GM12872 (cell line): ENCODE results near the gene TEAD2.

Experiments used
- TF ChIP-seq, protein P1 (sequence below): IDR thresholded peaks from 3 replicates; pipeline ENCODE4 v1.5.1; 2011; ENCODE audit warnings: low read depth, mild to moderate bottlenecking, low read length, moderate library complexity; ENCODE audit not compliant: insufficient read depth

The TEAD2 gene

DNA sequence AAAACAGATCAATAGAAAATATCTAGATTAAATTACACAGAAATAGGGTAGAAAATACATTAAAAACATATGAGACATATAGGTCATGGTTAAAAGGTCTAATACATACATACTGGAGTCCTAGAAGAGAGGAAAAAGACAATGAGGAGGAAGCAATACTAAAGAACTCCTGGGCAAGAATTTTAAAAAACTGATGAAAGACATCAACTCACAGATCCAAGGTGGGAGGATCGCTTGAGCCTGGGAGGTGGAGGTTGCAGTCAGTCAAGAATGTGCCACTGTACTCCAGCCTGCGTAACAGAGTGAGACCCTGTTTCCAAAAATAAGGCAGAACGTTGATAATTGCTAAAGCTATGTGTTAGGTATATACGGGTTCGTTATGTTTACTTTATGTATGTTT lies 20.4 kb upstream of the TEAD2 start:
- TF ChIP-seq, protein P1, sequence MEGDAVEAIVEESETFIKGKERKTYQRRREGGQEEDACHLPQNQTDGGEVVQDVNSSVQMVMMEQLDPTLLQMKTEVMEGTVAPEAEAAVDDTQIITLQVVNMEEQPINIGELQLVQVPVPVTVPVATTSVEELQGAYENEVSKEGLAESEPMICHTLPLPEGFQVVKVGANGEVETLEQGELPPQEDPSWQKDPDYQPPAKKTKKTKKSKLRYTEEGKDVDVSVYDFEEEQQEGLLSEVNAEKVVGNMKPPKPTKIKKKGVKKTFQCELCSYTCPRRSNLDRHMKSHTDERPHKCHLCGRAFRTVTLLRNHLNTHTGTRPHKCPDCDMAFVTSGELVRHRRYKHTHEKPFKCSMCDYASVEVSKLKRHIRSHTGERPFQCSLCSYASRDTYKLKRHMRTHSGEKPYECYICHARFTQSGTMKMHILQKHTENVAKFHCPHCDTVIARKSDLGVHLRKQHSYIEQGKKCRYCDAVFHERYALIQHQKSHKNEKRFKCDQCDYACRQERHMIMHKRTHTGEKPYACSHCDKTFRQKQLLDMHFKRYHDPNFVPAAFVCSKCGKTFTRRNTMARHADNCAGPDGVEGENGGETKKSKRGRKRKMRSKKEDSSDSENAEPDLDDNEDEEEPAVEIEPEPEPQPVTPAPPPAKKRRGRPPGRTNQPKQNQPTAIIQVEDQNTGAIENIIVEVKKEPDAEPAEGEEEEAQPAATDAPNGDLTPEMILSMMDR = no peak

DNA sequence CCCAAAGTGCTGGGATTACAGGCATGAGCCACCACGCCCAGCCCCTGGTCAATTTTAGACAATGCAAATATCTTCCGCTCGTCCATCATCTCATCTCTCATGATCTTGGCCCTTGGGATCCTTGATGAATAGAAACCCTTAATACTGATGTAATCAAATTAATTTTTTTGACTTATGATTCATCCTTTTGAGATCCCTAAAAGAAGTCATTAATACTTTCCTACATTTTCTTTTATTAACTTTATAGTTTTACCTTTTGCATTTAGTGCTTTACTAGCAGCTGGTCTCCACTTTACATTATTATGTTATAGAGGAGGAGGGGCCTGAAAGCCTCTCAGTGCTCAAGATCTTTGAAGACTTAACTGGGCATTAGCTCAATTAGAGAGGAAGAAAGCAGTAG lies 18.2 kb upstream of the TEAD2 start:
- TF ChIP-seq, protein P1 = no peak

DNA sequence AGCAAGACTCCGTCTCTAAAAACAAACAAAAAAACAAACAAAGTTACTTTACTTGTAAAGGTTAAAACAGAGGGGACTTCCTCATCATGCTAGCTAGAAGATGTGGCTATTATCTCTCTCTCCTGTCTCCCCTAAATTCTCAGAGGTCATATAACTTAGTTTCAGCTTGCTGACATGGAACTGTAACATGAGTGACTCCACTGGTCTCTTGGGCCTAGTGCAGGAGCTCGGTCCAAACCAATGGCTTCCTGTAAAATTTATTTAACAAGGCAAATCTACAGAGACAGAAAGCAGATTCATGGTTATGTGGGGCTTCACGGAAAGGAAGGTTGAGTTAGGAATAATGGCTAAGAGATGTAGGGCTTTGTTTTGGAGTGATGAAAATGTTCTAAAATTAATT lies 16.3 kb upstream of the TEAD2 start:
- TF ChIP-seq, protein P1 = no peak

DNA sequence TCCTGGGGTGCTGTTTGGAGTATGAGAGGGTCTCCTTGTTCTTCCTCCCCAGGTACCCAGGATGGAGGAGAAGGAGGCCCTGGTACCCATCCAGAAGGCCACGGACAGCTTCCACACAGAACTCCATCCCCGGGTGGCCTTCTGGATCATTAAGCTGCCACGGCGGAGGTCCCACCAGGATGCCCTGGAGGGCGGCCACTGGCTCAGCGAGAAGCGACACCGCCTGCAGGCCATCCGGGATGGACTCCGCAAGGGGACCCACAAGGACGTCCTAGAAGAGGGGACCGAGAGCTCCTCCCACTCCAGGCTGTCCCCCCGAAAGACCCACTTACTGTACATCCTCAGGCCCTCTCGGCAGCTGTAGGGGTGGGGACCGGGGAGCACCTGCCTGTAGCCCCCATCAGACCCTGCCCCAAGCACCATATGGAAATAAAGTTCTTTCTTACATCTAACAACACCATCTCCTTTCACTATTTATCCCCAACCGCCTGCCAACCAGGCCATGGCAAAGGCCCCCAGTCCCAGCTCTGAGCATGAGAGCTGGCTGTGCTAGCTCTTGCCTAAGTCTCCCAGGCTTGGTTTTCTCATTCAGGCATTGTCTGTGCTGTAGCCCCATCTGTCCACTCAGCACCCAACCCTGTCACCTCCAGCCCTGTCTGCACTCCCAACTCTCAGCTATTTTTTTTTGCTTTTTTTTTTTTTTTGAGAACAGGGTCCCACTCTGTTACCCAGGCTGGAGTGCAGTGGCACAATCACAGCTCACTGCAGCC lies 12.6 kb upstream of the TEAD2 start:
- TF ChIP-seq, protein P1 = no peak

DNA sequence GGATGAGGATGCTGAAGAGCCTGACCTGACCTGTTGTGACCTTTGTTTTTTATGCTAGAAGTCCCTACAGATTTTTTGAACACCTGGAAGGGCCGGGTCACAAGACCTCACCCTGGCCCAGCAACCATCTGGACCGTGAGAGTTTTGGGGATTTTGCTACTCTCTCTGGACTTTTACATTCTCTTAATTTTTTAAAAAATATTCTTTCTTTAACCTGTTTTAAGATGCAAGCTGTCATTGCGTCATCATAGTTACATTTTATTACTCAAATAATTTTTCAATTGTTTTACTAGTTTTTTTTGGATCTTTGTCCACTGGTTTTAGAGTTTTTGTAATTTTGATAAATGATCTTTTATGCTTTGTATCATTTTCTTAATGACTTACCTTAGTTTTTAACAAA lies 9.0 kb upstream of the TEAD2 start:
- TF ChIP-seq, protein P1 = no peak

DNA sequence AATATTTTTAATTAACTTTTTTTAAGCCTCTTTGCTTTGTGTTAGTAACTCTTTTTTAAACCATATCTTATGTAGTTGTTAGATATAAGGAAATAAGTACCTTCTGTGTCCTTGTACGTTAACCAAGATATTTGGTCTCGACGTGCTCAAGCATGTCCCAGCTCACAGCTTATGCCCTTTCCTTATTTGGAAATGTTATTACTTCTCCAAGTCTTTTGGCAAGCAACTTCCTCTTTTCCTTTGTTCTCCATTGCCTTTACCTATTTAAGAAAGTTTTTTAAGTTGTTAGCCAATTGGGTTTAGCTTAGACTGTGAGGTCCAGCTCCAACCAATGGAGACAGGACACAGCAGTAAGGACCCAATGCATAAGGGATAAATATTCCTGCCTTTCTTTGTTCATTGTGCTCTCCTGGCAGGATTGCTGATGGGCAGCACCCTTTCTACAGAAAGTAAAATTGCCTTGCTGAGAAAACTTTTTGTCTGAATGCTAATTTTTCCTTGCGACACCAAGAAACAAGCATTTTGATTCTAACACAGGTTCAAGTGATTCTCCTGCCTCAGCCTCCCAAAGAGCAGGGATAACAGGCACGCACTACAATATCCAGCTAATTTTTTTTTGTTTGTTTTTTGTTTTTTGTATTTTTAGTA lies 6.6 kb upstream of the TEAD2 start:
- TF ChIP-seq, protein P1 = no peak

DNA sequence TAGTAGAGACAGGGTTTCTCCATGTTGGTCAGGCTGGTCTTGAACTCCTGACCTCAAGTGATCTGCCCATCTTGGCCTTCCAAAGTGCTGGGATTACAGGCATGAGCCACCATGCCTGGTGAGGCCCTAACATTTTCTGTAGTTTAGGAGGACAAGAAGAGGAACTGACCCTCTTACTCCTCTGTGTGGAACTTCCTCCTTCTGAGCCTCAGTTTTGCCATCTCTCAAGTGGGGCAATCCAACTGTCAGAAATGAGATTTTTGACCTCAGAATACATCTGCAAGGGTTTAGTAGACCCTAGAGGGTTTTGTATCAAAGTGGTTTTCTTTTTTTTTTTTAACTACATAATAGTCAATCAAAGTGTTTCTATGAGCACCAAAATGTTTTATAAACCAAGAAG lies 3.9 kb upstream of the TEAD2 start:
- TF ChIP-seq, protein P1 = no peak
